HG03159 (cell line): ENCODE data around the gene EIF3CL.
"Not testable (repeated sequence)": the region's sequence is repeated elsewhere in the genome, so short reads cannot be mapped to it uniquely, and the experiment has no call there.

Source experiments
- ATAC-seq: cut with Tn5 transposase; IDR thresholded peaks from one replicate; pipeline ENCODE4 v1.9.1; 2021; ENCODE audit warnings: mild to moderate bottlenecking, moderate library complexity; ENCODE audit not compliant: unreplicated experiment

The EIF3CL gene

GRCh38 chr16:28364268-28365173, 39.1 kb downstream of the EIF3CL start:
- ATAC-seq = peak; percentile 84

GRCh38 chr16:28363408-28363807, 40.2 kb downstream of the EIF3CL start, which contains the start of gene NPIPB6:
NPIPB6 (minus strand) TSS chr16:28363508; CDS start chr16:28362822, 686 bp downstream.
- ATAC-seq = not testable (repeated sequence)

GRCh38 chr16:28362600-28362999, 41.0 kb downstream of the EIF3CL start:
- not testable (repeated sequence) for ATAC-seq

GRCh38 chr16:28338230-28338629, 65.4 kb downstream of the EIF3CL start:
- ATAC-seq = not testable (repeated sequence)

DNA sequence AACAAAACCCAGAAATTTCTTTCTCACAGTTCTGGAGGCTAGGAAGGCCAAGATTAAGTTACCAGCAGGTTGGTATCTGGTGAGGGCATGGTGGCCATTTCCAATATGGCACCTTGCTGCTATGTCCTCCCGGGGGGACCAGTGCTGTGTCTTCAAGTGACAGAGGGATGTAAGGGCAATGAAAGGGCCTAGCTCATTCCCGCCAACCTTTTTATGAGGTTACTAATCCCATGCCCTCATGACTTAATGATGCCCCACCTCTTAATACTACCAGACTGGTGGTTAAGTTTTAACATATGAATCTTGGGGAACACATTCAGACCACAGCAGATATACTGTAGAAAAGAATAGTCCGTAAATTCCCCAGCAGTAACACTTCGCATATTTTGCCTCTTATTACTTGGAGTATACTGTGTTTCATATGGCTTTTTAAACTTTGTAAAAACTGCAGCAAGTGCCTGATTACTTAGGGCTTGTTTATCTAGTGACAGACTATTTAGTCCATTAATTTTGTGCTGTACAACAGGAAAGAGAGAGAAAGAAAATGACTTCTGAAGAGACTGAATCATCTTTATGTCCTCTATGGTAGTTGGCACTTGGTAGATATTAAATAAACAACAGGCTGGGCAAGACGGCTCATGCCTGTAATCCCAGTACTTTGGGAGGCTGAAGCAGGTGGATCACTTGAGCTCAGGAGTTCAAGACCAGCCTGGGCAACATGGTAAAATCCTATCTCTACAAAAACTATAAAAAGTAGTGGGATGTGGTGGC, 66.5 kb downstream of the EIF3CL start:
- ATAC-seq = not testable (repeated sequence)

DNA sequence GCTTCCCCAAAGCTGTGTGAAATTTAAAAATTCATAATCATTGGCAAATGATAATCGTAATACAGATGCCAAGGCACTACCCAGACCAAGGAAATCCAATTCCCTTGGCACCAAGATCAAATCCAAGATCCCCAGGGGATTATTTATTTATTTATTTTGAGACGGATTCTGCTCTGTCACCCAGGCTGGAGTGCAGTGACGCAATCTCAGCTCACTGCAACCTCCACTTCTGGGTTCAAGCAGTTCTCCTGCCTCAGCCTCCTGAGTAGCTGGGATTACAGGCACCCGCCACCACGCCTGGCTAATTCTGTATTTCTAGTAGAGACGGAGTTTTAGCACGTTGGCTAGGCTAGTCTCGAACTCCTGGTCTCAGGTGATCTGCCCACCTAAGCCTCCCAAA, 68.0 kb downstream of the EIF3CL start:
- not testable (repeated sequence) for ATAC-seq

GRCh38 chr16:28332632-28333031, 71.0 kb downstream of the EIF3CL start:
- not testable (repeated sequence) for ATAC-seq

DNA sequence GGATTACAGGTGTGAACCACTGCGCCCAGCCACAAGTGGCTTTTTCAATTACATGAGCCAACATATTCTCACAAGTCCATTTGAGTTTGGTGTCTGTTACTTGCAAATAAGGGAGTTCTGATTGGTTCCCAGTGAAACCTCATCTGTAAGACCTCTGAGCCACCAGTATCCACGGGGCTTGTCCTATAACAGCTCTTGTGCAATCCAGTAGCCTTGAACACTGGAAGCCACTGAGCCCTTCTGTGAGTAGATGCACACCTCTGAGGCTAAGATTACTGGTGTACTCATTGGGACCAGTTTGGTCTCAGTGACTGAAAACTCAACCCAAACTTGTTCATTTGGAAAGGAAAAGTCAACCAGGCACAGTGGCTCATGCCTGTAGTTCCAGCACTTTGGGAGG, 72.7 kb downstream of the EIF3CL start:
- not testable (repeated sequence) for ATAC-seq

DNA sequence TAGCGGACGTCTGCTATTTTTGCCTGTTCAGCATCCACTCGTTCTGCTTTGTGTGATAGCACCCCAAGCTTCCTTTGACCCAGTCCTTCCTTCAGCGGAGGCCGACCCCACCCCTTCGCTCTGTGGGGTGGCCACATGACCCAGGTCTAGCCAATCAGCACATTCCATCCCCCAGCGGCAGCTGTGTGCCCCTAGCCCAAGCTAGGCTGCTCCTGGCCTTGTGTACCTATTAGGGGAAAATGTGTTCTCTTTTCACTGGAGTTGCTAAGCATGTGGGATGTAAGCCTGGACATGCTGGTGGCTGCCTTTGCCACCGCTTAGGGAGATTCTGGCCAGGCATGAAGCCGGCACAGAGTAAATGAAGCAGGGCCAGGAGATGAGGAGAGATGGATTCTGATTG, 73.4 kb downstream of the EIF3CL start:
- not testable (repeated sequence) for ATAC-seq
